T-helper 1 cell (primary cell): ENCODE results near the gene SLC9A3.
A peak's percentile ranks its signal among the peaks of the same experiment; 100 is the strongest.
"Not testable (repeated sequence)": the region's sequence is repeated elsewhere in the genome, so short reads cannot be mapped to it uniquely, and the experiment has no call there.

ENCODE experiments used
- DNase-seq, 5 donors: peaks; one replicate each; pipeline ENCODE4 v3.0.0-alpha.2; 2012 to 2020

Gene SLC9A3

DNA sequence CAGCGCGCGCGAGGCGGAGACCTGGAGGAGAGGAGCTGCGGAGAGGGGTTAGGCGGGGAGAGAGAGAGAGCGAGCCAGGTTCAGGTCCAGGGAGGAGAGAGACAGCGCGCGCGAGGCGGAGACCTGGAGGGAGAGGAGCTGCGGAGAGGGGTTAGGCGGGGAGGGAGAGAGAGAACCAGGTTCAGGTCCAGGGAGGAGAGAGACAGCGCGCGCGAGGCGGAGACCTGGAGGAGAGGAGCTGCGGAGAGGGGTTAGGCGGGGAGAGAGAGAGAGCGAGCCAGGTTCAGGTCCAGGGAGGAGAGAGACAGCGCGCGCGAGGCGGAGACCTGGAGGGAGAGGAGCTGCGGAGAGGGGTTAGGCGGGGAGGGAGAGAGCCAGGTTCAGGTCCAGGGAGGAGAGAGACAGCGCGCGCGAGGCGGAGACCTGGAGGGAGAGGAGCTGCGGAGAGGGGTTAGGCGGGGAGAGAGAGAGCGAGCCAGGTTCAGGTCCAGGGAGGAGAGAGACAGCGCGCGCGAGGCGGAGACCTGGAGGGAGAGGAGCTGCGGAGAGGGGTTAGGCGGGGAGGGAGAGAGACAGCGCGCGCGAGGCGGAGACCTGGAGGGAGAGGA, 49.9 kb downstream of the SLC9A3 start:
- DNase-seq = not testable (repeated sequence)

DNA sequence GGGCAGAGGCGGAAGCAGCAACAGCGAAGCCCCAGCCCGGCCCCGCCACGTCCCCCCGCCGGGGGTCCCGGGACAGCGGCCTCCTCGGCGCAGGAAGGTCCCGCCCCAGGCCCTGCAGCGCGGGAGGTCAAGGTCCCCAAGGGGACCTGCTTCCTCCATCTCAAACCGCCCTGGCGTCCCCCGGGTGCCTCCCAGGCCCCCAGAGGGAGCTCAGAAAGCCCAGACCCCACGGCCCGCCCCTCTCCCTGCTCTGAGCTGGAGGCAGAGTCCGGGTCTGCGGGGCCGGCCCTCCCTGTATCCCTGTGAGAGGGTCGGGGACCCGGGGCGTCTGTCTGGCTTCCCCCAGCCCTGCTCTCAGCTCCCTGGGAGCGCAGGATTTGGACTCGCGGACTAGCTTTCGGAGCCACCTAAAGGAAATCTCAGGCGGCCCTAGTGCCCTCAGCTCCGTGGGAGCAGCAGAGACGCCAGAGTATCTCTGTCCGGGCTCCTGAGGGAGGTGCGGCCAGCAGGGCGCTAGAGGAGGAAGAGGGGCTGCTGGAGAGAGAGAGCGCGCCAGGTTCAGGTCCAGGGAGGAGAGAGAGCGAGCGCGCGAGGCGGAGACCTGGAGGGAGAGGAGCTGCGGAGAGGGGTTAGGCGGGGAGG, 50.6 kb downstream of the SLC9A3 start:
- DNase-seq = peak in 3 of 5 donors; percentile 16 to 44 (median 23)

DNA sequence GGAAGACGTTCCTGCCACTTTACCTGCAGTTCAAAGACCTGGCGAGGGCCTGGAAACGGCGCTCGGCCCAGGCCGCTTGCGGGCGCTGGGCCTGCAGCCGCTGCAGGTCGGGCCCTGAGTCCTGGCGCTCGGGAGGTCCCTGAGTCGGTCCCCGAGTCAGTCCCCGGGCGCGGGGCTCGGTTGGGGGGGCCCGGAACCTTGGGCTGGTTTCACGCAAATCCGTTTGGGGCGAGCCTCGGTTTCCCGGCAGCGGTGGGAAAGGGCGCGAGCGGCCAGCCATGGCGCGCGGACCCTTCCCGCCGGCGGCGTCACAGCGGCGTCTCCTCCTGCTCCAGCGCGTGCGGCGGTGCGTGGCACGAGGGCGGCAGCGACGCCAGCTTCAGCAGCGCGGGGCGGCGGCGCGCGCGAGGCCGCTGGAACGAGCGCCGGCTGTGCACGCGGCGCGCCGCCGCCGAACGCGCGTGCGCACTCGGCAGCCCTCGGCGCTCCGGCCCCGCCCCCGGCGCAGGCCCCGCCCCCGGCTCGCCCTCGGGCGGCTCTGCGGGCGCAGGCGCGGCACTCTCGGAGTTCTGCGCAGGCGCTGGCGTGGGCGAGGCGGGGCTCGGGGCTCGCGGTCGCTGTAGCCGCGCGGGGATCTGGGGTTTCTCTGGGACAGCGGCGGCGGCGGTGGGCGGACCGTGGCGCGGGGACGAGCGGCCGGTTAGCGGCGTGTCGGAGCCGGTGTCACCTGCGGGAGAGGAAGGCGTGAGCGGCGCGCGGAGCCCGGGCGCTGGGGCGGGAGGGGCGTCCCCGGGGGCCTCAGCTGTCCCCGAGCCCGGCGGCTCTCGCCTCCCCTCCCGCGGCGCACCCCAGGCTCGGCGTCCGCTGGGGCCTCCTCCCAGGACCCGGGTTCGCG, 51.3 kb downstream of the SLC9A3 start:
- peak; percentile 78 to 93 (median 85) for DNase-seq

DNA sequence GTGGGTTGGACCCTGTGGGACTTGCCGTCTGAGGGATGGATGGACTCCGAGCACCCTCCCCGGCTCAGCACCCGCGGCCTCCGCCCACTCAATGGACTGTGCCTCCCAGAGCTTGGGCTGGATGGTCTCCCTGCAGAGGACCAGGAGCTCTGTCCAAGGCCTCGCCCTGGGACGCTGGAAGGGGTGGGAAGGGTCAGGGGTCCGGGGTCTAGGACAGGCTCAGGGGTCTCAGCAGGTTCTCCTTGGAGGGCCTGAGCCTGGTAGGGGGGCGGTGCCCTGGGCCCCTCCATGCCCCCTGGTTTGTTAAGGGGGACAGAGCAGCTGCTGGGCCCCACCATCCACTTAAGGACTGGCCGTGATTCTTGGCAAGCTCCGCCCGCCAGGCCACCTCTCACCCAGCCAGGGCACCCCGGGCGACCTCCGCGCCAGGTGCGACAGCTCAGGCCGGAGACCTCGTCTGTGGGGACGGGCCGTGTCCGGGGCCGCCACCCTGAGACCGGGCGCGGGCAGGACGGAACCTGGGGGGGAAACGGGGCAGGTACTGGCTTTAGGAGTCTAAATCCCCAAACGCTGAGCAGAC, 52.1 kb downstream of the SLC9A3 start:
- DNase-seq = peak in 2 of 5 donors; percentile 12 to 13

DNA sequence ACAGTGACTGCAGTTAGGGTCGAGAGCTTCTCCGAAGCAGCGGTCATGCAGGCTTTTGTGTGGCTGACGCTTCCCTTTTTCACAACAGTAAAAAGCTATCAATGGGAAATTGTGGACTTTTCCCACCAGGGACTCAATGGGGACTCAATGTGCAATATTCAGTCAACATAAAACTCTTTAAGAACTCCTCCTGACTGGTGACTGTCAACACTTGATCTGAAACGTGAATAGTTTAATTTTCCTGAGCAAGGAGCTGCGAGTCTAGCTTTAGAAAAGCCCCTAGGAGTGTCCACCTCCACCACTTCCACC, 52.5 kb downstream of the SLC9A3 start:
- no peak for DNase-seq

DNA sequence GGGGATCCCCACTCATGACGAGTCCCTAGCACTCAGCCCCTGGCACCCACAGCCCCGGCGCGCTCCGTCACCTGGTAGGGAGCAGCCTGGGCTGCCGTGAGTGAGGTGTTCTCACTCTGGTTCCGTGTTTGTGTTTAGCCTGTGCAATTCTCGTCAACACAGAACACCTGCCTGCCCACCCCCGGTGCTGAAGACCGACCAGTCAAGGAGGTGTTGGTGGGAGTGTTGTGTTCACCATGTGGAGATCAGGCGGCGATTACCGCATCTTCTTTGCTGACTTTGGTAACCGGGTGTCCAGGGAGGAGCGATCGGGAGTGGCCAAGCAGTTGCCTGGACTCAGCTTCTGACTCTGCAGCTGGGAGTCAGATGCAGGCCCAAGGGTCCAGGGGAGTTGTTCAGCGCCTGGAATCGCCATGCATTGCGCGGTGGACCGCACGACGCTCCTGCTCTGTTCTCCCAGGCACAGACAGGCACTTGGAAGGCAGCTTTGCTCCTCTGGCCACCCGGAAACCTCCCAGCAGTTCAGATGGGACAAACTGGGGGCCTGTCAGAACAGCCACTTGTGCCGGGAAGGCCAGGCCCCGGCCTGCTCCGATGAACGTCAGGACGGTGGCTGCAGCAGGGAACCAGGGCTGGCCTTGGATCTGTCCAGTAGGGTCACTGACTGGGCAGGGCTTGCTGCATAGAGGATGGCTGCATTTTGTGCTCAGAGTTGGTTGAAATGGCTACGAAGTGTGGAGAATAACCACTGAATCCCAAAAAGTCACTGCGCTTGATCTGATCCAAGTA, 53.1 kb downstream of the SLC9A3 start:
- DNase-seq = peak in 1 of 5 donors; percentile 8

- DNase-seq = peak in 1 of 5 donors; percentile 9
Observed at GRCh38 chr5:469752-470483, 54.3 kb downstream of the SLC9A3 start.

GRCh38 chr5:468401-468800, 55.8 kb downstream of the SLC9A3 start:
- no peak for DNase-seq

DNA sequence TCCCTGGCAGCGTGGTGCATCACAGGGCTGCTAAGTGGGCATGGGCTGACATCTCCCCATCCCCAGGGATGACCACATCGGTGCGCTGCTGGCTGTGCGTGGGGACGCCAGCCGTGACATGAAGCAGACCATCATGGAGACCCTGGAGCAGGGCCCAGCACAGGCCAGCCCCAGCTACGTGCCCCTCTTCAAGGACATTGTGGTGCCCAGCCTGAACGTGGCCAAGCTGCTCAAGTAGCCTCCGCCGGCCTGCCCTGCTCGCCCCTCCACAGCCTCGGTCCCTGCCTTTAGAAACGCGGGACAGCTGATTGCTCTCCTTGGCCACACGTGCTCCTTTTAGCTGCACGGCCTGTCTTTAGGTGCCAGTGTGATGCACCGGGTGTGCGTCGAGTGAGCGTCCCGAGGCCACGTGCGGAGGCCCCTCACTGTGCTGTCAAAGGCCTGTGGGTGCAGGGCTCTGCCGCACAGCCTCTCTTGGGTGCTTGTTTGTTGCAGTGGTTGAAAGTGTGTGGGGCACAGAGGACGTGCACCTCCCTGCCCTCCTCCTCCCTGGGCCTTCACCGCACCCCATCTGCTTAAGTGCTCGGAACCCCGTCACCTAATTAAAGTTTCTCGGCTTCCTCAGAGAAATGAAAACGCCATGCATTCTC, 57.5 kb downstream of the SLC9A3 start:
- DNase-seq = peak in 2 of 5 donors; percentile 0 to 7

DNA sequence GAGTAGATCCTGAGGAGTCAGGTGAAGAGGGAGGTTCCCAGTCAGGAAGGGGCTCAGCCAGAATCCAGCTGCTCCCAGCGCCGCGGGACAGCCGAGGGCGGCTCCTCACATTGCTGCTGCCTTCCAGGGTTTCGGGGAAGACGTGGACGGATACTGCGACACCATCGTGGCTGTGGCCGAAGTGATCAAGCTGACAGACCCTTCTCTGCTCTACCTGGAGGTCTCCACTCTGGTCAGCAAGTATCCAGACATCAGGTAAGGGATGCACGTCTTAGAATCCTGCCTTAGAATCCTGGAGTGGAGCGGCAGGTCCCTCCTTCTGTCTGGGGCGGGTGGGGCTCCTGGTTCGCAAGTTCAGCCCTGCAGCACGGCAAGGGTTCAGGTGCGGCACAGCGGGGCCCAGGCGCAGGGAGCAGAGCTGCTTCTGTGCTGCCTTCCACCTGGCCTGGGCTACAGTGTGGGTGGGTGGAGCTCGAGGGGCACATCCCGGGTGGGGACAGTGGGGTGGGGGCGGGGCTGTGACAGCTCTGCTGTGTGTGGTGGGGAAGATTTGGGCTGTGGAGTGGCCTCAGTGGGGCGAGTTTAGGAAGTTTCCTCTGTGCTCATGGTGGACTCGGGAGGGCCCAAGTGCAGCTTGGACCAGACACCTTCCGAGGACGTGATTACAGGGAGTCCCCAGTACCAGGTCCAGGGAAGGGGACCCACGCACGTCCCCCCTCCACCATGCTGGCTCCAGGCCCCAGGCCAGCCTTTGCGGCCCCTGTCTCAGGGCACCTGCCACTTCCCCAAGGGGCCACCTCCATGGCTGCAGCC, 58.5 kb downstream of the SLC9A3 start:
- DNase-seq = peak in 2 of 5 donors; percentile 0 to 9

- peak in 1 of 5 donors; percentile 2 for DNase-seq
Observed at GRCh38 chr5:464843-465590, 59.2 kb downstream of the SLC9A3 start.

GRCh38 chr5:464446-464842, 59.8 kb downstream of the SLC9A3 start:
- DNase-seq = no peak

- DNase-seq = peak; percentile 49 to 76 (median 72)
Observed at GRCh38 chr5:463952-464351, 60.3 kb downstream of the SLC9A3 start.

DNA sequence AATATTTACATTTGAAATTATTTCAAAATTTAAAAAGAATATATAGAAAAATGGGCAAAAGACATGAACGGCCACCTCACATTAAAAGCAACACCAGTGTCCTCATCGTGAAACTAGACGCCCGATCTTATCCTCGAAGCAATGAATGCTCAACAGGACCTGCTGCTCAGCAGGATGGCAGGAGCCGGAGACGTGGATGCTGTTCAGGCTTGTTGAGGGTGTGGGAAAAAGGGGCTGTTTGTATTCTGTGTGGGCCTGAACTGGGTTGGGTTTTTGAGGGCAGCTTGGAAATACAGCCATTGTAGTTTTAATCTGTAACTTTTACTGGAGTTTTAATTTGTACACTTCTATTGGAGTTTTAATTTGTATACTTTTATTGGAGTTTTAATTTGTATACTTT, 60.9 kb downstream of the SLC9A3 start:
- DNase-seq = no peak

DNA sequence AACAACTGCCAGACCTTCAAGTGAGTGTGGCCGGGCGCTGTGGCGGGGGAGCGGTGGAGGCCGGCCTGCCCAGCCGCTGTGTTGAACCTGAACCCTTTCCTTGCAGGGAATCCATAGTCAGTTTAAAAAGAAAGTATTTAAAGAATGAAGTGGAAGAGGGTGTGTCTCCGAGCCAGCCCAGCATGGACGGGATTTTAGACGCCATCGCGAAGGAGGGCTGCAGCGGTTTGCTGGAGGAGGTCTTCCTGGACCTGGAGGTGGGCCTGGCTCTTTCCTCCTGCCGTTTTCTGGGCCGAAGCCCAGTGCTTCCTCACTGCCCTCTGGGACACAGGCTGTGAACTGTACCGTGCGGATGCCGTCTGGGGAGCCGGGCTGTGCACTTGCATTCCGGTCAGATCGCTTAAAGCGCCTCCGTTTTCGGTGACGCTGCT, 62.2 kb downstream of the SLC9A3 start:
- DNase-seq = no peak

DNA sequence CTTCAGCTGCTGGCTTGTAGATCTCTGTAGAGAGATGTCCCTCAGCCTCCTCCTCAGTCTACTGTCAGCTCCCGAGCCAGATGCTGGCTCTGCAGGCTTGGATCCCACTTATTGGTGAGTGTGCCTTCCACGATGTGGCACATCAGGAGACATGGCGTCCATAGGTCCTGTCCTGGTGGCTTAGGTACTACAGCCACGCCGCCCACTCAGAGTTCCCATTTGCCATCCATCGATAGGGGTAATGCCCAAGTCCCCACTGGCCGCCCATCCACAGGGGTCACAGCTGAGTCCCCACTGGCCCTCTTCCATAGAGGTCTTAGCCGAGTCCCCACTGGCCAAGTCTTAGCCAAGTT, 64.0 kb downstream of the SLC9A3 start:
- DNase-seq = no peak

GRCh38 chr5:459562-460272, 64.5 kb downstream of the SLC9A3 start:
- DNase-seq = no peak

DNA sequence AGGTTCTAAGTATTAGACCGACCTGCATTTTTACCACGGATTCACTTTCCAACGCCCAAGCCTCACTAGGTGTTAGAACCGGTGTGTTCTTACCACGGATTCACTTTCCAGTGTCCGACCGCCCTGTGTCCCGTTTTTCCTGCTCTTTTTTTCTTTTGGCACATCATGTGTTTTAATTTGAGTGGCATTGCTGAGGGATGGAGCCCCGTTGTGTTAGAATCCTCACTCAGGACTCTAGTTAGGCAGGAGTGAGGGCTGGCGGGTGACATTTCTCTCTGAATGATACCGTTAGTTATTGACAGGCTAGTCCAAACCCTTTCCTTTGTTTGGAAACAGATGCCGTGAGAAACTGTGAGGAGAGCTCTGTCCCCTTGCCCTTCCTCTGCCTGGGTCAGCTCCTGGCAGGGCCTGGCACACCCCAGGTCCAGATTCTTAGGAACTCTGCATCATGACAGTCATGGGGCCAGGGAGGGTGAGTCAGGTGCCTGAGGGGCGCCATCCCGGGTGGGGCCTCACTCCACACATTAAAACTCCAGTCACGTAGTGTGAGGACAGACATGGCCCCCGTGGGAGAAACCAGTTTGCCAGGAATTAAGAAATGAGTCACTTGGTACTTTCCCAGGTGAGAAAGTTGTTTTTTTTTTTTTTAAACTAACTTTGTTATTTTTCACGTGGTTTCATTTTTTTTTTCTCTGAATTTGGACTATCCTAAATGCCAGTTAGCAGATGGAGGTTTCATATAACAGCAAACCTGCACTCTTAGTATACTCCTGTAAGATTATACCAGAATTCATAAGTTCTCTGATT, 65.5 kb downstream of the SLC9A3 start:
- DNase-seq = peak in 1 of 5 donors; percentile 55
